GM12874 (cell line): ENCODE measurements around the gene RPS6KC1.

ENCODE experiments used
- CTCF ChIP-seq: IDR thresholded peaks from 2 replicates; pipeline ENCODE4 v1.5.1; 2011; ENCODE audit warnings: low read depth, mild to moderate bottlenecking, control low read depth, low read length, moderate library complexity; ENCODE audit not compliant: insufficient read depth

Gene RPS6KC1

GRCh38 chr1:213099682-213100399 is 48.8 kb downstream of the RPS6KC1 start:
- TF ChIP-seq CTCF, result no peak

GRCh38 chr1:213103377-213104306 is 52.6 kb downstream of the RPS6KC1 start:
- TF ChIP-seq CTCF, result no peak

- TF ChIP-seq CTCF, result no peak
These were observed 53.6 kb downstream of the RPS6KC1 start for GRCh38 chr1:213104604-213105003.

GRCh38 chr1:213106298-213106697 is 55.3 kb downstream of the RPS6KC1 start:
- no peak for TF ChIP-seq CTCF

- TF ChIP-seq CTCF, result no peak
These were observed 56.6 kb downstream of the RPS6KC1 start for GRCh38 chr1:213107613-213108012.

- TF ChIP-seq CTCF, result no peak
These were observed 59.6 kb downstream of the RPS6KC1 start for GRCh38 chr1:213110349-213111300.

GRCh38 chr1:213111502-213111901 is 60.5 kb downstream of the RPS6KC1 start:
- no peak for TF ChIP-seq CTCF
